Stimulated activated effector memory CD8-positive, alpha-beta T cell treated with anti-CD3 and anti-CD28 coated beads, Interleukin-12 subunit alpha, Interleukin-12 subunit beta, amount 100 ng/mL, for 72 hours (primary cell): ENCODE measurements around the gene CRYGN.

ENCODE experiments used
- ATAC-seq: fragments of 150-1000 bp; cut with Tn5 transposase; 2 replicates; pipeline ENCODE4 v1.10.0; 2021
- DNase-seq, 2 donors: peaks; one replicate each; pipeline ENCODE4 v3.0.0; 2021 to 2022; ENCODE audit warnings: low spot score in 2 of 2
- H3K27ac Mint-ChIP-seq: one replicate; pipeline ENCODE4 v1.8.0; 2022; ENCODE audit warnings: mild to moderate bottlenecking, mixed read lengths
- H3K36me3 Mint-ChIP-seq: one replicate; pipeline ENCODE4 v1.8.0; 2022; ENCODE audit warnings: mild to moderate bottlenecking, mixed read lengths
- H3K4me1 Mint-ChIP-seq: one replicate; pipeline ENCODE4 v1.8.0; 2022; ENCODE audit warnings: mixed read lengths
- H3K4me3 Mint-ChIP-seq: one replicate; pipeline ENCODE4 v1.8.0; 2022; ENCODE audit warnings: mild to moderate bottlenecking, mixed read lengths
- H3K9me3 Mint-ChIP-seq: one replicate; pipeline ENCODE4 v1.8.0; 2022; ENCODE audit warnings: mixed read lengths

The CRYGN gene, protein sequence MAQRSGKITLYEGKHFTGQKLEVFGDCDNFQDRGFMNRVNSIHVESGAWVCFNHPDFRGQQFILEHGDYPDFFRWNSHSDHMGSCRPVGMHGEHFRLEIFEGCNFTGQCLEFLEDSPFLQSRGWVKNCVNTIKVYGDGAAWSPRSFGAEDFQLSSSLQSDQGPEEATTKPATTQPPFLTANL

DNA sequence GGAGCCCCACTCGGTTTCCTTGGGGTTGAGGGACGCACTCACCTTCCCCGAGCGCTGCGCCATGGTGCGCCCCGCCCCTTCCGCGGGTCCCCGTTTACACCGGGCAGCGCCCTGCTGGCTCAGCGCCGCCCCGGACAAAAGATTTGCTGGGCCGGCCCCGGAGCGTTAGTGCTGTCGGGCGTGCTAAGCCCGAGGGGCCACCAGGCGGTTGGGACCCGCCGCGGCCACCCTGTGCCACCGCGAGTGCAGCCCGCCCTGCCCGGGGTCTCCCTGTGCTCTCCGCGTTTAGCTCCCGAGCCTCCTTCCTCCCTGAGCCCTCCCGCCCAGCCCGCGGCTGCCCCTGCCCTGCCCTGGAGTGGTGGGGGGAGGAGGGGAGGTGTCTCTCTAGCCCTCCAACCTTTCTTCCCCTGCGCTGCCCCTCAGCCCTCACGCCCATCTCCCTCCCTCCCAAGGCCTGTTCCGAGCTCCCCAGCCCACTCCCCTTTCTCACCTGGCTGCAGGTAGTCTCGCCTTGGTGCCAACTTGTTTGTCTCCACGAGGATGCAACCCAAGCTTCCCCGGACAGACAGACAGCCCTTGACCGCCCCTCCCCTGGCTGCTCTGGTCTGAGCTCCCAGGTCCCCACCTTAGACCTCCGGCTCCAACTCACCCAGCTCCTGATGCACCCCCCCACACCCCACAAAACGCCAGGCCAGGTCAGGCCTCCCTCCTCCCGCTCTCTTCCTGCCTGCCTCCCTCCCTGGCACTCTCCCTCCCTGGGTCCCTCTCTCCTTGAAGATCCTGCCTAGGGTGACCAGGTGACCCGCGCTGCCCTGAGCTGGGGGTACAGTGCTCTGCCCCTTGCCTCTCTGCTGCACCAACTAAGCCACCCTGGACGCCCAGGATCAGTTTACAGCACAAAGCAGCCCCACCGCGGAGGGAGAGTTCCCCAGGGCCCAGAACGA lies at the start of gene CRYGN:
TSS of gene CRYGN (minus strand) at position 287 of the 944 bp plus-strand sequence. CDS start at position 63, 224 bp downstream.
- H3K36me3 Mint-ChIP-seq = no peaks in the 10 kb centered on the region
- H3K4me1 Mint-ChIP-seq = peaks cover 25% of the 10 kb centered on the region
- no peaks in the 10 kb centered on the region for H3K9me3 Mint-ChIP-seq
- peak within 1 kb of the TSS; percentile 34 for H3K27ac Mint-ChIP-seq
- DNase-seq = no peak
- peak within 1 kb of the TSS; percentile 57 for H3K4me3 Mint-ChIP-seq
- peak; percentile 52 for ATAC-seq

DNA sequence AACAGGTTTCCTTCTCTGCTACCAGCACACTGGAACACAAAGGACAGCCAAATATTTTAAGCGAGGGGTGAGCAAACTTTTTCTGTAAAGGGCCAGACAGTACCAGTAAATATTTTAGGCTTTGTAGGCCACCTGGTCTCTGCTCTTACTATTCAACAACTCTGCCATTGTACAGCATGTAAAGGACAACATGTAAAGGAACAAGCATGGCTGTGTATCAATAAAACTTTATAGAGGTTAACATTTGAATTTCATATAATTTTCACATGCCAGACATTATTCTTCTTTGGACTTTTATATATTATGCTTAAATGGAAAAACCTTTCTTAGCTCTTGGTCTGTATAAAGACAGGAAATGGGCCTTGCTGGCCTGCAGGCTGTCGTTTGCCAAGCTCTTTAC lies 49.6 kb upstream of the CRYGN start:
- Mint-ChIP-seq H3K27ac (peak overlapping the region; percentile 43), H3K36me3 (peaks cover 70% of the 10 kb centered on the region), H3K9me3 (no peaks in the 10 kb centered on the region), H3K4me3 (no peak overlapping the region), H3K4me1 (peaks cover 41% of the 10 kb centered on the region)
- DNase-seq (no peak), ATAC-seq (no peak)

DNA sequence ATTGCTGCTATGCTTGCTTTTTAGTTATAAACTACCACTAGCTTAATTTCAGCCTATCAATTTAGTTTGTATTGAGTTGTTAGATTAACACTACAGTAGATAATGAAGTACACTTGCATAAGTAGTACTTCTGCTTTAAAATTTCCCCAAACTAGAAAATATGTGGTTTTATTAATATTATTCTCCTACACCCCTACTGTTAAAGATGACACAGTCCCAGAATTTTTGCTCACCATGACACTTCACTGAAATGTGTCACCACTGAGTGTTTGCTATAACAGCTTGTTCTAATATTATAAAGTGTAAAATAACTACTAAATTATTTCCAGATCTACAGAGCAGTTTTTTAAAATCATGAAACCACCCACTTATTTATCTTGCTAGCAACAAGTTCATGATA lies 48.2 kb upstream of the CRYGN start:
- ATAC-seq (no peak), DNase-seq (no peak)
- H3K4me3 Mint-ChIP-seq = no peak overlapping the region
- H3K4me1 Mint-ChIP-seq = peaks cover 35% of the 10 kb centered on the region
- peaks cover 80% of the 10 kb centered on the region for H3K36me3 Mint-ChIP-seq
- no peak overlapping the region for H3K27ac Mint-ChIP-seq
- H3K9me3 Mint-ChIP-seq = no peaks in the 10 kb centered on the region

DNA sequence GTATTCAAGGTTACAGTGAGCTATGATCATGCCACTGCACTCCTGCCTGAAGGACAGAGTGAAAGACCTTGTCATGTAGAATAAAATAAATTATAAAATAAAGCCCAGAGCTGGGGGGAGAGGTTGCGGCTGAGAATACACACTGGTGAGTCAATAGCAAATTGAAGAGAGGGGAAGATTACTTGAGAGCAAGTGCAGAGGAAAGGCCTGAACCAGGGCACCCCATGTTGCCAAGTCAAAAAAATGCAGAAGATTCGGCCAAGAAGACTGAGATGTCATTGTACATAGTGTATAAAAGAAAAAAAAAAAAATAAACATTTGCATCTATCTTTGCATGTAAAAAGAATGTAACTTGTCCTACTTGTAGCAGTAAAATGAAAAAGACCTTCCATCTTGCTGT lies 47.3 kb upstream of the CRYGN start:
- Mint-ChIP-seq H3K36me3 (peaks cover 86% of the 10 kb centered on the region), H3K9me3 (no peaks in the 10 kb centered on the region), H3K4me3 (no peak overlapping the region), H3K27ac (peak overlapping the region; percentile 44), H3K4me1 (peaks cover 40% of the 10 kb centered on the region)
- no peak for DNase-seq
- ATAC-seq = no peak

DNA sequence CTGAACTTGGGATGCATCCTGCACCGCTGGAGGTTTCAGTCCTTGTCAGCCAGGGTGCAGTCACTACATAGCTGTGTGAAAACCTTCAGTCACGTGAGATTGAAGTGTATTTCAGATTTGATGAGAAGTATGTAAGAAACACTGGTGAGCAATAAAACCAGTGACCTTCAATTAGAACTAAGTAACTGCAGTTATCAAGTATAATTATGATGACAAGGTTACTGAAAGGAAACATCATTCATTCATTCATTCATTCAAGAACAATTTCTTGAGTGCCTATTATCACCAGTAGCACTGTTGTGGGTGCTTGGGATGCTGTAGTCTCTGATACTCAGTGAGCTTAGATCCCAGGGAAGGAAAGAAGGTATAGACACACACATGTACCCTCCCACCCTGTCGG lies 46.1 kb upstream of the CRYGN start:
- Mint-ChIP-seq H3K36me3 (peaks cover 98% of the 10 kb centered on the region), H3K27ac (peak overlapping the region; percentile 44), H3K4me3 (no peak overlapping the region), H3K9me3 (no peaks in the 10 kb centered on the region), H3K4me1 (peaks cover 51% of the 10 kb centered on the region)
- DNase-seq (no peak), ATAC-seq (no peak)

DNA sequence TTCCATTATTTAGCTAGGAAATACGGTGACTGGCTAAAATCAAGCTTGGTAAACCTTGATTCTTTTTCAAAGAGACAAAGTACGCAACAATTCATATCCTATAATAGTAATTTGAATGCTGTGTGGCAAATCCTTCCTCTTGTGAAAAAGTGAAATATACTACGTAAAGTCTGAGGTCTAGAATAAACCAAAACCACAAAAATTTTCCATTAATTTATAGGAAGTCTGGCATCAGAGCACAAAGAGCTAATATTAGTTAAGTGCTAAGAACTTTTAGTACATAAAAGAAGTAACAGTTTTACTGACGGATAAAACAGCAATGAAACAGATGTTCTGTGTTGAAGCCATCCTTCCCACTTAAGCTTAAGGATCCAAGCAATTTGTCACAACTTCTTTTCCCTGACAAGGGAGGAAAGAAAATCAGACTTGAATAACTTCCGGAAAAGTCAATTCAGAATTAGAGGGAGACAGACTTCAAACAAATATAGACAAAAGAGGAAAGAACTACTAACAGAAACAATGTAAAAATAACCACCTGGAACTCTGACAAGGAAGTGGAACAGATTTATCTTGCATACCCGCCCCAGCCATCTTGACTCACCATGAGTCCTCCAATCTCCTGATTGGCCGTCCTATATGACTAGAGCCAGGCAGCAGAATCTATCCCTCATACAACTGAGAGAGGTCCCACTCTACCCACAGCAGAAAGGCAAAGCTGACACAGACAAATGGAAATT lies 45.2 kb upstream of the CRYGN start:
- H3K4me1 Mint-ChIP-seq = peaks cover 46% of the 10 kb centered on the region
- H3K4me3 Mint-ChIP-seq = no peak overlapping the region
- H3K36me3 Mint-ChIP-seq = peaks cover 94% of the 10 kb centered on the region
- H3K9me3 Mint-ChIP-seq = no peaks in the 10 kb centered on the region
- DNase-seq = no peak
- peak; percentile 81 for ATAC-seq
- H3K27ac Mint-ChIP-seq = no peak overlapping the region

DNA sequence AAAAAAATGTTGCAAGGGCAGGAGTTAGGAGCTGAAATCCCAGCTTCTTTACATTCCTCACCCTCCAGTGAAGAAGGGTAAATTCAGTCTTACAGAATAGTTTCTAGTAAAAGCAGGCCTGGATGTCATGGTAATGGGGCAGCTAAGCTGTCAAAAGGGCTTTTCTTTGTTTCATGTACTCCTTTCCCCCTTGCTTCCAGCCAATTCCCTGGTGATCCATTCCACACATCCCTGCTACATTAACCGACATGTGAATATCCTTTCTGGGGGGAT lies 43.7 kb upstream of the CRYGN start:
- peaks cover 94% of the 10 kb centered on the region for H3K36me3 Mint-ChIP-seq
- peak overlapping the region; percentile 6 for H3K27ac Mint-ChIP-seq
- no peak overlapping the region for H3K4me3 Mint-ChIP-seq
- peaks cover 56% of the 10 kb centered on the region for H3K4me1 Mint-ChIP-seq
- ATAC-seq (no peak), DNase-seq (no peak)
- no peaks in the 10 kb centered on the region for H3K9me3 Mint-ChIP-seq

DNA sequence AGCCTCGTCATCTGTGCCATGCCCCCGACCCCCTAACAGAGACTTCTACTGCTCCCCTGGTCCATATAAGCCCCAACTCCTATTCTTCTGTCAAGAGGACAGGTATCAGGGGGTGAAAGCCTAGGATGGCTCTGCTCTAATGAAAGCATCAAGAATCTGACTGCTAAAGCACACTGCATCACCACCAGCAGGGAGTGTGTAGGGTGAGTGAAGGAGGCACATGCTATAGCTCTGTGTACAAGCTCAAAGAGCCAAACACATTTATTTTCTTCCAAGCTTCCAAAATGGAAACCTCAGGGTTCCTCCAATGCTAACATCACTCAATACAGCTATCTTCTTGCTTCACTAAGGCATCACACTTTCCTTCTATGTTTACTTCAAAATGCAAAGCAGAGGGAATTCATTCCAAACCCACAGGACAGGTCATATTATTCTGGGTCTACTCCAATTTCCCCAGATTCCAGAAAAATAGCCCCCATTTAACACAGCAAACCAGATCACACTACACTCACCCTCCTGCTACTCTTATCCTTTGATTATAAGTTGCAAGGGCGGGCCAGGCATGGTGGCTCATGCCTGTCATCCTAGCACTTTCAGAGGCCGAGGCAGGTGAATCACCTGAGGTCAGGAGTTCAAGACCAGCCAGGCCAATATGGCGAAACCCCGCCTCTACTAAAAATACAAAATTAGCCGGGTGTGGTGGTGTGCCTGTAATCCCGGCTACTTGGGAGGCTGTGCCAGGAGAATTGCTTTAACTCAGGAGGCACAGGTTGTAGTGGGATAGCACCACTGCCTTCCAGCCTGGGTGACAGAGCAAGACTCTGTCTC lies 43.2 kb upstream of the CRYGN start:
- H3K9me3 Mint-ChIP-seq = no peaks in the 10 kb centered on the region
- H3K4me3 Mint-ChIP-seq = no peak overlapping the region
- peaks cover 92% of the 10 kb centered on the region for H3K36me3 Mint-ChIP-seq
- no peak for ATAC-seq
- no peak for DNase-seq
- peak overlapping the region; percentile 26 for H3K27ac Mint-ChIP-seq
- H3K4me1 Mint-ChIP-seq = peaks cover 56% of the 10 kb centered on the region

DNA sequence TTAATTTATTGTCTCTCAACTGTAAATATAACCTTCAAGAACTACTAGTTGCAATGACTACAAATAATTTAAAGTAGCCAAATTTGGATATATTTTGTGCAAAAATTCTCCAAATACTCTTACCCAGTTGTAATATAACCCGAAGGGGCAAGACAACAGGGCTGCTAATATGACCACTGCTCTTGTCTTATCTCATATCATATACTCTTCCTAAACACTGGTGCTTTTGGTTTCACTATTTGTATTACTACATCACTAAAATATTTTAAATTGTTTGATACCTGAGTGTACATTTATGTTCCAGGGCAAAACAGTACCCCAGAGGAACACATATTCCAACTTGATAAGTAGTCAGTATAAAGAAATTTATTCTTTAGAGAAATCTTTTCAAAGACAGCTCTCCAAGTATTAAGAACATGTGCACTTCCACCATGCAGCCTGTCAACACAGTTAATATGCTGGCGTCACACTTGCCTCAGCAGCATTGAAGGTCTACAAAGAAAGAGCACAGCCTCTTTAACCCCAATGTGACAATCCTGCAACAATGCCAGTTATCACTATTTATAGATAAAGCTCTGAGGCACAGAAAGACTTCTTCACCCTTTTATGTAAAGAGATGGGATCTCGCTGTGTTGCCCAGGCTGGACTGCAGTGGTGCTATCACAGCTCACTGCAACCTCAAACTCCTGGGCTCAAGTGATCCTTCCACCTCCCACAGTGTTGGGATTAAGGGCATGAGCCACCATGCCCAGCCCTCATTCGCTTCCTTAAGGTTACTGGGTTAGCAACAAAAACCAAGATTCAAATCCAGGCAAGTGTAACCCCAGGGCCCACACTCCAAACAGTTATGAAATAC lies 41.9 kb upstream of the CRYGN start:
- peaks cover 55% of the 10 kb centered on the region for H3K4me1 Mint-ChIP-seq
- H3K27ac Mint-ChIP-seq = peak overlapping the region; percentile 52
- no peaks in the 10 kb centered on the region for H3K9me3 Mint-ChIP-seq
- H3K36me3 Mint-ChIP-seq = peaks cover 92% of the 10 kb centered on the region
- no peak for DNase-seq
- ATAC-seq = peak; percentile 45
- no peak overlapping the region for H3K4me3 Mint-ChIP-seq

DNA sequence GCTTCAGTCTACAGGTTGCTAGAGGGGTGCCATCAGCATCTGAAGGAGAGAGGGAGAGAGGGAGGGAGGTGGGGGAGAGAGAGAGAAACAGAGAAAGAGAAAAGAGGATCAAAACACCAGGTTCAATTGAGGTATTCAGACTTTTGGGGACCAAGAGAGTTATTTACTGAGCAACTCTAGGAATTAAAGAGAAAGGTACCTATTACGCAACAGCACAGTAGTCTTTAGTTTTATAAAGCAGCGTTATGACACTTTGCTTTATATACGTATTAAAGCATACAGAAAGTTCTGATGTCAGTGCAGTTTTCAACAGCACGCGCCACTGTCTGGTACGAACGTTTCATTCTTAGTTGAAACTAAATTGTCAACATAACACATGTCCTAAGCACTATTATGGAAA lies 37.9 kb upstream of the CRYGN start:
- H3K27ac Mint-ChIP-seq = no peak overlapping the region
- H3K9me3 Mint-ChIP-seq = no peaks in the 10 kb centered on the region
- no peak for DNase-seq
- ATAC-seq = no peak
- H3K4me3 Mint-ChIP-seq = no peak overlapping the region
- H3K4me1 Mint-ChIP-seq = peaks cover 41% of the 10 kb centered on the region
- H3K36me3 Mint-ChIP-seq = peaks cover 85% of the 10 kb centered on the region

DNA sequence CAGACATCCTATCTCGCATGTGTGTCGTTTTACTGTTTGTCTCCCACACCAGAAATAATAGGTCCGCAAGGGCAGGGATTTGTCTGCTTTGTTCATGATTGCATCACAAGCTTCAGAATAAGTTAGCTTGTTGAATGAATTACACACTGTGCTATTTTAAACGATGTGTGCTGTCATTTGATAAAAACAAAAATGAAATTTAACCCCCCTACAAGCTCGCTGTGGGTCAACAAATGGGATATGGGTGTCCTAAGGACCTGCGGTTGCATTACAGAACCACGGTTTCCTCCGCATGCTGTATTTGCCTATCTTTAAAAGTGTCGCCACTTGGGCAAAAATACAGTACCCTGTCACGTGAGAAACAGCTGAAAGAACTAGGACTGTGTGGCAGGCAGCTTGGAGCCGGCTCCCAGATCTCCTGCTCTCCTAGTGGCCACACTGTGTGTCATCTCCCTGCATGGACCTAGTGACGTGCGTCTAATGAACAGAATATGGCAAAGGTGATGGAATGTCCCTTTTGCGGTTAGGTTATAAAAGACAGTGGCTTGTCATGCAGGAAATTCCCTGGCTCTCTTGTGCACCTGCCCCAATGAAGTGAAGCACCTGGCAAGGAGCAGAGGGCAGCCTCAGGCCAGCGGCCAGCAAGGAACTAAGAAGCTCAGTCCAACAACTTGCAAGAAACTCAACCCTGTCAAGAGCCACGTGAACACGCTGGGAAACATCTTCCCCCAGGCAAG lies 32.9 kb upstream of the CRYGN start:
- peak overlapping the region; percentile 46 for H3K27ac Mint-ChIP-seq
- DNase-seq (no peak), ATAC-seq (no peak)
- H3K4me1 Mint-ChIP-seq = peaks cover 59% of the 10 kb centered on the region
- peaks cover 88% of the 10 kb centered on the region for H3K36me3 Mint-ChIP-seq
- no peaks in the 10 kb centered on the region for H3K9me3 Mint-ChIP-seq
- H3K4me3 Mint-ChIP-seq = peak overlapping the region; percentile 45

DNA sequence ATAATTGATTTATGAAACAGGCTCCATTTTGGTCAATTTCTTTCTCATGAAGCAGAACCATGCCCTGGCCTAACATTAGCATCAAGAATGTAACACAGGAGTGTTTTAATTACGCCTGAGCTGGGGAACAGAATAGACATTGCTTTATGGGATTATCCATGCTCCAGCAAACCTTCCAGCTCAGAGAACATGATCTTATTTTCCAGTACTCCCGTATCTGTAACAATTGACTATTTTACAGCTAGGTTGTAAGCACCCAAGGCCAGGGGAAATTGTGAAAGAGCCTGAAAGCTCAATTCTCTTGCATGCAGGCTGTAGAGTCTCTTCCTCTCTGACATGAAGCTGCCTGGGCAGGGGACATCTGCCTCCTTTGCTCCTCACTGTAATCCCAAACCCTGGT lies 30.8 kb upstream of the CRYGN start:
- no peak for DNase-seq
- Mint-ChIP-seq H3K4me3 (no peak overlapping the region), H3K9me3 (no peaks in the 10 kb centered on the region), H3K36me3 (peaks cover 88% of the 10 kb centered on the region), H3K27ac (no peak overlapping the region), H3K4me1 (peaks cover 66% of the 10 kb centered on the region)
- ATAC-seq = no peak

DNA sequence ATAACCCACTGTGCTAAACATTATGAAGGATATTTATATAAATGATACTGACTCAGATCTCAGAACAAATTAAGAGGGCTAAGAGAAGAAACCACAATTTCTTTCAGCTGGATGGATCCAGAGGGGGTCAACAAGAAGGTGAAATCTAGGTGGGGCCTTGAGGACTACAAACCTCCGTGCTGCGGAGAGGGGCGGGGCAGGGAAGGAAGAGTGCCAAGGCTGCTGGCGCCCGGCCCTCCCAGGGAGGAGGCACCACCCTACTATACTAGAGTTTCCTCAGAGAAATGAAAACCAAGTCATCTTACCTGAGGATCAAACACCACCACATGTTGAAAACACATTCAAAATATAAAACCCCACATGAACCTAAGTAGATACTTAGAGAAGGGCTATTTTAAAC lies 29.3 kb upstream of the CRYGN start:
- DNase-seq (no peak), ATAC-seq (no peak)
- Mint-ChIP-seq H3K4me1 (peaks cover 66% of the 10 kb centered on the region), H3K9me3 (no peaks in the 10 kb centered on the region), H3K36me3 (peaks cover 93% of the 10 kb centered on the region), H3K4me3 (no peak overlapping the region), H3K27ac (peak overlapping the region; percentile 83)
